Panc1 (cell line): ENCODE data around the gene SNRPA. TPM values are rescaled to one million over a fixed set of nuclear protein-coding genes. Genes with fewer than 3 reads are reported as not detected.

Experiments
- ATAC-seq: fragments of 200-7000 bp; cut with Tn5 transposase; 2 replicates; pipeline ENCODE4 v1.9.1; 2020; ENCODE audit warnings: mild to moderate bottlenecking, moderate library complexity
- BruUV-seq: library from RNA; stranded (reverse); fragments of 400-500 nt; replicated peaks from 2 replicates; lab custom pipeline; 2021; lab: Mats Ljungman, UMichigan
- CTCF ChIA-PET: fragments of 300-600 bp; sonication (Branson Sonifier 250); formaldehyde crosslinking; loops from one replicate; lab custom pipeline; 2022; ENCODE audit warnings: antibody characterized with exemption; lab: Charles Lee
- POLR2A ChIA-PET: fragments of 300-600 bp; sonication (Branson Sonifier 250); formaldehyde crosslinking; loops from one replicate; lab custom pipeline; 2022; ENCODE audit warnings: antibody characterized with exemption; lab: Charles Lee
- DNase-seq: peaks from one replicate; pipeline ENCODE4 v3.0.0-alpha.2; 2010; ENCODE audit warnings: low read depth, low spot score
- H3K27ac ChIP-seq: 2 replicates; pipeline ENCODE4 v1.5.1; 2011; ENCODE audit warnings: mild to moderate bottlenecking, low read length, inconsistent platforms
- H3K27me3 ChIP-seq: fragments of 200-500 bp; sonication (Bioruptor generic); 2 replicates; pipeline ENCODE4 v1.6.0; 2014; ENCODE audit warnings: low read length, inconsistent platforms; ENCODE audit not compliant: control insufficient read depth, insufficient read depth
- H3K36me3 ChIP-seq: fragments of 200-500 bp; sonication (Bioruptor generic); 2 replicates; pipeline ENCODE4 v1.5.1; 2014; ENCODE audit warnings: inconsistent platforms, mild to moderate bottlenecking, low read length, moderate library complexity; ENCODE audit not compliant: control insufficient read depth, insufficient read depth
- H3K4me1 ChIP-seq: 2 replicates; pipeline ENCODE4 v1.5.1; 2011; ENCODE audit warnings: inconsistent platforms, mild to moderate bottlenecking, low read length, moderate library complexity; ENCODE audit not compliant: control insufficient read depth, insufficient read depth
- H3K4me3 ChIP-seq, 2 experiments: 2 replicates each; pipeline ENCODE4 v1.5.1; 2011 to 2012; ENCODE audit warnings: low read depth in 2 of 2, low read length in 2 of 2, mild to moderate bottlenecking in 2 of 2, inconsistent platforms in 1 of 2, moderate library complexity in 1 of 2
- H3K9me3 ChIP-seq: fragments of 200-500 bp; sonication (Bioruptor generic); 2 replicates; pipeline ENCODE4 v1.5.1; 2014; ENCODE audit warnings: low read depth, mild to moderate bottlenecking, inconsistent platforms, low read length, moderate library complexity; ENCODE audit not compliant: control insufficient read depth, insufficient read depth
- POLR2AphosphoS5 ChIP-seq: IDR thresholded peaks from 2 replicates; pipeline ENCODE4 v1.6.1; 2012; ENCODE audit warnings: mild to moderate bottlenecking, low read depth, low read length, moderate library complexity
- SIN3A ChIP-seq: IDR thresholded peaks from 2 replicates; pipeline ENCODE4 v1.6.1; 2012; ENCODE audit warnings: low read depth, mild to moderate bottlenecking, low read length, moderate library complexity, borderline replicate concordance; ENCODE audit not compliant: insufficient read depth
- TCF7L2 ChIP-seq: IDR thresholded peaks from 2 replicates; pipeline ENCODE4 v1.6.1; 2011; ENCODE audit warnings: mild to moderate bottlenecking, low read depth, low read length, inconsistent platforms
- in situ Hi-C: cut with HindIII; loops from 2 replicates; pipeline ENCODE4 v1.10.0; 2016; ENCODE audit warnings: low sequenced_read_pairs, low pct_unique_long_range_greater_than_20kb
- intact Hi-C: fragments of 100-400 bp; cut with micrococcal nuclease; formaldehyde crosslinking; loops from one replicate; pipeline ENCODE4 v1.10.0; 2022; ENCODE audit not compliant: unreplicated experiment
- total RNA-seq: library from RNA; stranded (reverse); gene quantifications from one replicate; pipeline ENCODE4 v1.2.1, GENCODE V29; 2021; ENCODE audit not compliant: unreplicated experiment
- TF ChIP-seq, protein P1 (sequence below): fragments of 450-650 bp; IDR thresholded peaks from 2 replicates; pipeline ENCODE4 v1.5.1; 2017; ENCODE audit warnings: mild to moderate bottlenecking
- TF ChIP-seq, protein P2 (sequence below), 2 experiments: IDR thresholded peaks; 2 replicates each; pipeline ENCODE4 v1.6.1; 2011 to 2012; ENCODE audit warnings: low read depth in 2 of 2, control low read depth in 1 of 2, low read length in 1 of 2, mild to moderate bottlenecking in 1 of 2, moderate library complexity in 1 of 2; ENCODE audit not compliant: insufficient read depth in 1 of 2

The SNRPA gene
- total RNA-seq, 1 experiment from 2014 or later, result 104 TPM

DNA sequence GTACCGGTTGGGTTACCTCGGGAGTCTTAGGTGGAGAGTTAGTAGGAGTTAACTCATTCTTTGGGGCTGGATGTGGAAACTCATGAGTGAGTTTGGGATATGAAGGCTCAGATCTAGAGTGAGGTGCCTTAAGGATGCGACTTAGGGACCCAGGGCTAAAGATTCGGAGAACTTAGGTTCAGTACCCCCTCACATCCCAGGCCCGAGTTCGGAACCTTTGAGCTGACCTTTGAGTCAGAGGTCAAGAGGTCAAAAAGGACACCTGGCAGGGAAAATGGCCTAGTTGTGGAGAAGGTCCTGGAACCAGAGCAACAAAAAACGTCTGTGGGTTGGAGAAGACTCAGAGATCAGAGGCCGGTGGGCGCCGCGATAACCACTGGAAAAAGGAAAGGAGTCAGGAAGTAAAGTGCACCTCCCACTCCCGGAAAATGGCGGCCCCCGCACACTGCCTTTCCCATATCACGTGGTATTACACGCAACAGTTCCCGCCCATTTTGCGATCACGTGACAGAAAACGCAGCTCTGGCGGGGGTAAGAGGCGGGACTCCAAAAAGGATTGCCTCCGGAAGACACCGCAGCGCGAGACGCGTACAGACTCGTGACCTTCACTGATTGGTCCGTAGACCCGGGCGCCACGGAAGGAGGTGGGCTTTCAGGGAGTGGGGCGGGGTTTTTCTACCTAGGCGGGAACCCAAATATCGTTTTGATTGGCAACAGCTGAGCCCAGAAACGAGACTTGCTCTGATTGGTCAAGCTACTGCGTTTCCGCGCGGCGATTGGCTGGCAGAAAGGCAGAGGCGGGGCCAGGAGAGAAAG lies 737 bp upstream of the SNRPA start, which contains the start of gene ACTMAP:
TSS of gene ACTMAP (minus strand) at position 420 of the 816 bp plus-strand sequence. CDS start 674 bp downstream, outside the sequence.
- ATAC-seq (peak; percentile 93), DNase-seq (peak; percentile 97)
- H3K27me3 ChIP-seq, result no peaks in the 10 kb centered on the region
- POLR2A ChIA-PET, result interaction anchor here (0.8 kb wide), 1 partner anchor 28 kb away, joined by 6 read pairs; no protein-coding TSS in a partner anchor
- H3K4me1 ChIP-seq, result peaks cover 10% of the 10 kb centered on the region
- TSS peak; percentile 97 for BruUV-seq
- H3K4me3 ChIP-seq, result peak within 1 kb of the TSS; percentile 74 to 97
- peak within 1 kb of the TSS; percentile 99 for H3K27ac ChIP-seq
- in situ Hi-C loops (no loop called here), intact Hi-C loops (no loop called here)
- H3K9me3 ChIP-seq, result no peaks in the 10 kb centered on the region
- TF ChIP-seq POLR2AphosphoS5 (no peak; the same call in none of the 2 replicates), TCF7L2 (no peak), SIN3A (no peak; the same call in 1 of the 2 replicates)
- TF ChIP-seq, protein P1, sequence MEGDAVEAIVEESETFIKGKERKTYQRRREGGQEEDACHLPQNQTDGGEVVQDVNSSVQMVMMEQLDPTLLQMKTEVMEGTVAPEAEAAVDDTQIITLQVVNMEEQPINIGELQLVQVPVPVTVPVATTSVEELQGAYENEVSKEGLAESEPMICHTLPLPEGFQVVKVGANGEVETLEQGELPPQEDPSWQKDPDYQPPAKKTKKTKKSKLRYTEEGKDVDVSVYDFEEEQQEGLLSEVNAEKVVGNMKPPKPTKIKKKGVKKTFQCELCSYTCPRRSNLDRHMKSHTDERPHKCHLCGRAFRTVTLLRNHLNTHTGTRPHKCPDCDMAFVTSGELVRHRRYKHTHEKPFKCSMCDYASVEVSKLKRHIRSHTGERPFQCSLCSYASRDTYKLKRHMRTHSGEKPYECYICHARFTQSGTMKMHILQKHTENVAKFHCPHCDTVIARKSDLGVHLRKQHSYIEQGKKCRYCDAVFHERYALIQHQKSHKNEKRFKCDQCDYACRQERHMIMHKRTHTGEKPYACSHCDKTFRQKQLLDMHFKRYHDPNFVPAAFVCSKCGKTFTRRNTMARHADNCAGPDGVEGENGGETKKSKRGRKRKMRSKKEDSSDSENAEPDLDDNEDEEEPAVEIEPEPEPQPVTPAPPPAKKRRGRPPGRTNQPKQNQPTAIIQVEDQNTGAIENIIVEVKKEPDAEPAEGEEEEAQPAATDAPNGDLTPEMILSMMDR, result no peak
- TF ChIP-seq, protein P2, sequence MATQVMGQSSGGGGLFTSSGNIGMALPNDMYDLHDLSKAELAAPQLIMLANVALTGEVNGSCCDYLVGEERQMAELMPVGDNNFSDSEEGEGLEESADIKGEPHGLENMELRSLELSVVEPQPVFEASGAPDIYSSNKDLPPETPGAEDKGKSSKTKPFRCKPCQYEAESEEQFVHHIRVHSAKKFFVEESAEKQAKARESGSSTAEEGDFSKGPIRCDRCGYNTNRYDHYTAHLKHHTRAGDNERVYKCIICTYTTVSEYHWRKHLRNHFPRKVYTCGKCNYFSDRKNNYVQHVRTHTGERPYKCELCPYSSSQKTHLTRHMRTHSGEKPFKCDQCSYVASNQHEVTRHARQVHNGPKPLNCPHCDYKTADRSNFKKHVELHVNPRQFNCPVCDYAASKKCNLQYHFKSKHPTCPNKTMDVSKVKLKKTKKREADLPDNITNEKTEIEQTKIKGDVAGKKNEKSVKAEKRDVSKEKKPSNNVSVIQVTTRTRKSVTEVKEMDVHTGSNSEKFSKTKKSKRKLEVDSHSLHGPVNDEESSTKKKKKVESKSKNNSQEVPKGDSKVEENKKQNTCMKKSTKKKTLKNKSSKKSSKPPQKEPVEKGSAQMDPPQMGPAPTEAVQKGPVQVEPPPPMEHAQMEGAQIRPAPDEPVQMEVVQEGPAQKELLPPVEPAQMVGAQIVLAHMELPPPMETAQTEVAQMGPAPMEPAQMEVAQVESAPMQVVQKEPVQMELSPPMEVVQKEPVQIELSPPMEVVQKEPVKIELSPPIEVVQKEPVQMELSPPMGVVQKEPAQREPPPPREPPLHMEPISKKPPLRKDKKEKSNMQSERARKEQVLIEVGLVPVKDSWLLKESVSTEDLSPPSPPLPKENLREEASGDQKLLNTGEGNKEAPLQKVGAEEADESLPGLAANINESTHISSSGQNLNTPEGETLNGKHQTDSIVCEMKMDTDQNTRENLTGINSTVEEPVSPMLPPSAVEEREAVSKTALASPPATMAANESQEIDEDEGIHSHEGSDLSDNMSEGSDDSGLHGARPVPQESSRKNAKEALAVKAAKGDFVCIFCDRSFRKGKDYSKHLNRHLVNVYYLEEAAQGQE (IDR thresholded peaks at IDR 0.05; ENCODE audit: insufficient read depth in 1 of 2, low read depth in 2 of 2, low read length in 1 of 2), result no peak
- H3K36me3 ChIP-seq, result peaks cover 9% of the 10 kb centered on the region
- CTCF ChIA-PET, result interaction anchor here (0.8 kb wide), 1 partner anchor 29 kb away, joined by 3 read pairs; no protein-coding TSS in a partner anchor

DNA sequence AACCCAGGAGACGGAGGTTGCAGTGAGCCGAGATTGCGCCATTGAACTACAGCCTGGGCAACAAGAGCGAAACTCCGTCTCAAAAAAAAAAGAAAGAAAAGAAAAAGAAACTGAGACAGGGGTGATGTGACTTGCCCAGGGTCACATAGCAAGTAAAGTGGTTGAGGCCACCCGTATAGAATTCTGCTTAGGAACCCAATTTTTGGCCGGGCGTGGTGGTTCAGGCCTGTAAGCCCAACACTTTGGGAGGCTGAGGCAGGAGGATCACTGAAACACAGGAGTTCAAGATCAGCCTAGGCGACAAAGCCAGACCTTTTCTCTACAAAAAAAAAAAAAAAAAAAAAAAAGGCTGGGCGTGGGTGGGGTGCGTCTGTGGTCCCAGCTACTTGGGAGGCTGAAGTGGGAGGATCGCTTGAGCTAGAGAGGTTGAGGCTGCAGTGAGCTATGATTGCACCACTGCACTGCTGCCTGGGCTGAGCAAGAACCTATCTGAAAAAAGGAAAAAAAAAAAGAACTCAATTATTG lies 1.3 kb downstream of the SNRPA start:
- CTCF ChIA-PET, result no interaction called here
- Histone ChIP-seq H3K36me3 (peaks cover 9% of the 10 kb centered on the region), H3K9me3 (no peaks in the 10 kb centered on the region), H3K27me3 (no peaks in the 10 kb centered on the region), H3K4me3 (peak overlapping the region; percentile 74 to 97), H3K4me1 (peaks cover 10% of the 10 kb centered on the region), H3K27ac (peak overlapping the region; percentile 98)
- DNase-seq (no peak), ATAC-seq (no peak)
- TF ChIP-seq, protein P2 (IDR thresholded peaks at IDR 0.05; ENCODE audit: insufficient read depth in 1 of 2, low read depth in 2 of 2, low read length in 1 of 2), result no peak
- TF ChIP-seq TCF7L2 (no peak), POLR2AphosphoS5 (no peak), SIN3A (no peak)
- TF ChIP-seq, protein P1, result no peak
- BruUV-seq, result no TSS peak
- POLR2A ChIA-PET, result interaction anchor here (0.6 to 0.7 kb wide), 2 partner anchors 38 to 157 kb away, joined by 3 to 14 read pairs; no protein-coding TSS in a partner anchor
- intact Hi-C loops (no loop called here), in situ Hi-C loops (no loop called here)
